ENCODE data around the gene CDC42EP2.

DNA sequence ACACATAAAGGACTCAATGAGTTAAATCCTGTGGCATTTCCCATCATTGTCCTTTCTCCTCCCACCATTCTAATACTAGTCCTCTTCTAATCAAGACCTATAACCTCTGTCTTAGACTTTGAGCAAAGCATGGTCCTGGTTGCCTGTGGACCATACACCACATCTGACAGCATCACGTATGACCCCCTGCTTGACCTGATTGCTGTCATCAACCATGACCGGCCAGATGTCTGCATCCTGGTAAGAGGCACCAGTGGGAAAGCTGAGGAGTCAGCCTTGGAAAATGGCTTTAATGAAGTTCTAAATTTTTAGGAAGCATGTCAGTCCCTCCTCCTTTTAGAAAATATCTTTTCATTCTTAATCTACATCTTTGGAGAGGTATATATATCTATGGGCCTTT is 27.1 kb upstream of the CDC42EP2 start:
- TF ChIP-seq CREB1 (IDR thresholded peaks at IDR 0.05; ENCODE audit: low read depth), result no peak
- TF ChIP-seq EP300 (IDR thresholded peaks at IDR 0.05; ENCODE audit: borderline replicate concordance), result no peak
- TF ChIP-seq, protein P1, sequence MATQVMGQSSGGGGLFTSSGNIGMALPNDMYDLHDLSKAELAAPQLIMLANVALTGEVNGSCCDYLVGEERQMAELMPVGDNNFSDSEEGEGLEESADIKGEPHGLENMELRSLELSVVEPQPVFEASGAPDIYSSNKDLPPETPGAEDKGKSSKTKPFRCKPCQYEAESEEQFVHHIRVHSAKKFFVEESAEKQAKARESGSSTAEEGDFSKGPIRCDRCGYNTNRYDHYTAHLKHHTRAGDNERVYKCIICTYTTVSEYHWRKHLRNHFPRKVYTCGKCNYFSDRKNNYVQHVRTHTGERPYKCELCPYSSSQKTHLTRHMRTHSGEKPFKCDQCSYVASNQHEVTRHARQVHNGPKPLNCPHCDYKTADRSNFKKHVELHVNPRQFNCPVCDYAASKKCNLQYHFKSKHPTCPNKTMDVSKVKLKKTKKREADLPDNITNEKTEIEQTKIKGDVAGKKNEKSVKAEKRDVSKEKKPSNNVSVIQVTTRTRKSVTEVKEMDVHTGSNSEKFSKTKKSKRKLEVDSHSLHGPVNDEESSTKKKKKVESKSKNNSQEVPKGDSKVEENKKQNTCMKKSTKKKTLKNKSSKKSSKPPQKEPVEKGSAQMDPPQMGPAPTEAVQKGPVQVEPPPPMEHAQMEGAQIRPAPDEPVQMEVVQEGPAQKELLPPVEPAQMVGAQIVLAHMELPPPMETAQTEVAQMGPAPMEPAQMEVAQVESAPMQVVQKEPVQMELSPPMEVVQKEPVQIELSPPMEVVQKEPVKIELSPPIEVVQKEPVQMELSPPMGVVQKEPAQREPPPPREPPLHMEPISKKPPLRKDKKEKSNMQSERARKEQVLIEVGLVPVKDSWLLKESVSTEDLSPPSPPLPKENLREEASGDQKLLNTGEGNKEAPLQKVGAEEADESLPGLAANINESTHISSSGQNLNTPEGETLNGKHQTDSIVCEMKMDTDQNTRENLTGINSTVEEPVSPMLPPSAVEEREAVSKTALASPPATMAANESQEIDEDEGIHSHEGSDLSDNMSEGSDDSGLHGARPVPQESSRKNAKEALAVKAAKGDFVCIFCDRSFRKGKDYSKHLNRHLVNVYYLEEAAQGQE (IDR thresholded peaks at IDR 0.05; ENCODE audit: low read depth), result no peak
- TF ChIP-seq TEAD4 (IDR thresholded peaks at IDR 0.05), result no peak
- TF ChIP-seq NFIC (IDR thresholded peaks at IDR 0.05), result no peak
- TF ChIP-seq, protein P2, sequence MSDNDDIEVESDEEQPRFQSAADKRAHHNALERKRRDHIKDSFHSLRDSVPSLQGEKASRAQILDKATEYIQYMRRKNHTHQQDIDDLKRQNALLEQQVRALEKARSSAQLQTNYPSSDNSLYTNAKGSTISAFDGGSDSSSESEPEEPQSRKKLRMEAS (IDR thresholded peaks at IDR 0.05), result no peak

All from Ishikawa (cell line).